ENCODE data around the gene KCNRG.

Gene KCNRG

GRCh38 chr13:49996951-49997895, 18.0 kb upstream of the KCNRG start, which contains the start of gene TRIM13:
TRIM13 (plus strand) TSS chr13:49997042; CDS start chr13:50011941, 14,899 bp downstream.
- Mint-ChIP-seq H3K27me3 (no peaks in the 10 kb centered on the region), H3K36me3 (ENCODE audit: low read depth) (peaks cover 30% of the 10 kb centered on the region), H3K4me1 (peaks cover 46% of the 10 kb centered on the region), H3K9me3 (no peaks in the 10 kb centered on the region), H3K27ac (peak within 1 kb of the TSS; percentile 78), H3K4me3 (peak within 1 kb of the TSS; percentile 87)
- peak; percentile 87 for ATAC-seq
- DNase-seq, result peak; percentile 84

- DNase-seq (no peak), ATAC-seq (no peak)
- Mint-ChIP-seq H3K4me3 (peak overlapping the region; percentile 87), H3K27me3 (no peaks in the 10 kb centered on the region), H3K36me3 (ENCODE audit: low read depth) (peaks cover 34% of the 10 kb centered on the region), H3K27ac (peak overlapping the region; percentile 78), H3K4me1 (peaks cover 49% of the 10 kb centered on the region), H3K9me3 (no peaks in the 10 kb centered on the region)
These were observed 17.3 kb upstream of the KCNRG start for GRCh38 chr13:49997955-49998354.

- H3K27me3 Mint-ChIP-seq, result no peaks in the 10 kb centered on the region
- H3K36me3 Mint-ChIP-seq (ENCODE audit: low read depth), result peaks cover 43% of the 10 kb centered on the region
- ATAC-seq (no peak), DNase-seq (no peak)
- no peak overlapping the region for H3K27ac Mint-ChIP-seq
- no peaks in the 10 kb centered on the region for H3K9me3 Mint-ChIP-seq
- H3K4me1 Mint-ChIP-seq, result peaks cover 54% of the 10 kb centered on the region
- H3K4me3 Mint-ChIP-seq, result peak overlapping the region; percentile 87
These were observed 16.3 kb upstream of the KCNRG start for GRCh38 chr13:49998714-49999624.

- Mint-ChIP-seq H3K9me3 (no peaks in the 10 kb centered on the region), H3K36me3 (ENCODE audit: low read depth) (peaks cover 56% of the 10 kb centered on the region), H3K4me1 (peaks cover 57% of the 10 kb centered on the region), H3K27me3 (no peaks in the 10 kb centered on the region), H3K4me3 (no peak overlapping the region), H3K27ac (no peak overlapping the region)
- ATAC-seq (no peak), DNase-seq (no peak)
These were observed 14.0 kb upstream of the KCNRG start for GRCh38 chr13:50001287-50001686.

GRCh38 chr13:50006426-50007135, 8.7 kb upstream of the KCNRG start:
- Mint-ChIP-seq H3K9me3 (no peaks in the 10 kb centered on the region), H3K36me3 (ENCODE audit: low read depth) (peaks cover 62% of the 10 kb centered on the region), H3K4me1 (peaks cover 25% of the 10 kb centered on the region), H3K27ac (no peak overlapping the region), H3K27me3 (no peaks in the 10 kb centered on the region), H3K4me3 (no peak overlapping the region)
- DNase-seq (no peak), ATAC-seq (no peak)

- H3K27ac Mint-ChIP-seq, result peak overlapping the region; percentile 12
- DNase-seq (no peak), ATAC-seq (no peak)
- H3K4me1 Mint-ChIP-seq, result peaks cover 12% of the 10 kb centered on the region
- no peak overlapping the region for H3K4me3 Mint-ChIP-seq
- H3K27me3 Mint-ChIP-seq, result no peaks in the 10 kb centered on the region
- peaks cover 66% of the 10 kb centered on the region for H3K36me3 Mint-ChIP-seq (ENCODE audit: low read depth)
- H3K9me3 Mint-ChIP-seq, result no peaks in the 10 kb centered on the region
These were observed 3.8 kb upstream of the KCNRG start for GRCh38 chr13:50011461-50011860.

GRCh38 chr13:50012396-50013169, 2.7 kb upstream of the KCNRG start:
- H3K4me1 Mint-ChIP-seq, result peaks cover 14% of the 10 kb centered on the region
- ATAC-seq (no peak), DNase-seq (no peak)
- H3K27me3 Mint-ChIP-seq, result no peaks in the 10 kb centered on the region
- no peaks in the 10 kb centered on the region for H3K9me3 Mint-ChIP-seq
- H3K36me3 Mint-ChIP-seq (ENCODE audit: low read depth), result peaks cover 63% of the 10 kb centered on the region
- no peak overlapping the region for H3K27ac Mint-ChIP-seq
- H3K4me3 Mint-ChIP-seq, result no peak overlapping the region

- Mint-ChIP-seq H3K27ac (no peak overlapping the region), H3K36me3 (ENCODE audit: low read depth) (peaks cover 66% of the 10 kb centered on the region)
These were observed 858 bp upstream of the KCNRG start for GRCh38 chr13:50014386-50014785.

GRCh38 chr13:50015750-50016149, 506 bp downstream of the KCNRG start:
- peaks cover 19% of the 10 kb centered on the region for H3K4me1 Mint-ChIP-seq
- H3K27ac Mint-ChIP-seq, result no peak overlapping the region
- H3K36me3 Mint-ChIP-seq (ENCODE audit: low read depth), result peaks cover 63% of the 10 kb centered on the region
- ATAC-seq (no peak), DNase-seq (no peak)
- no peaks in the 10 kb centered on the region for H3K9me3 Mint-ChIP-seq
- no peaks in the 10 kb centered on the region for H3K27me3 Mint-ChIP-seq
- H3K4me3 Mint-ChIP-seq, result no peak overlapping the region

More at GRCh38 chr13:50014386-50014785, 858 bp upstream of the KCNRG start:
- peaks cover 19% of the 10 kb centered on the region for H3K4me1 Mint-ChIP-seq
- DNase-seq, result no peak
- ATAC-seq, result no peak
- no peaks in the 10 kb centered on the region for H3K9me3 Mint-ChIP-seq
- H3K4me3 Mint-ChIP-seq, result no peak overlapping the region
- no peaks in the 10 kb centered on the region for H3K27me3 Mint-ChIP-seq

GRCh38 chr13:50016444-50016843, 1.2 kb downstream of the KCNRG start:
- Mint-ChIP-seq H3K36me3 (ENCODE audit: low read depth) (peaks cover 61% of the 10 kb centered on the region), H3K4me3 (no peak overlapping the region), H3K4me1 (peaks cover 19% of the 10 kb centered on the region), H3K27ac (no peak overlapping the region), H3K9me3 (no peaks in the 10 kb centered on the region), H3K27me3 (no peaks in the 10 kb centered on the region)
- ATAC-seq (no peak), DNase-seq (no peak)

GRCh38 chr13:50017819-50018218, 2.6 kb downstream of the KCNRG start:
- Mint-ChIP-seq H3K9me3 (no peaks in the 10 kb centered on the region), H3K4me3 (no peak overlapping the region), H3K4me1 (peaks cover 19% of the 10 kb centered on the region), H3K27ac (no peak overlapping the region), H3K36me3 (ENCODE audit: low read depth) (peaks cover 49% of the 10 kb centered on the region), H3K27me3 (no peaks in the 10 kb centered on the region)
- no peak for ATAC-seq
- DNase-seq, result no peak

- peaks cover 2% of the 10 kb centered on the region for H3K4me1 Mint-ChIP-seq
- no peak overlapping the region for H3K27ac Mint-ChIP-seq
- no peaks in the 10 kb centered on the region for H3K27me3 Mint-ChIP-seq
- ATAC-seq, result no peak
- no peaks in the 10 kb centered on the region for H3K9me3 Mint-ChIP-seq
- peaks cover 32% of the 10 kb centered on the region for H3K36me3 Mint-ChIP-seq (ENCODE audit: low read depth)
- no peak overlapping the region for H3K4me3 Mint-ChIP-seq
- no peak for DNase-seq
These were observed 10.2 kb downstream of the KCNRG start for GRCh38 chr13:50025436-50025835.

GRCh38 chr13:50026788-50027473, 11.7 kb downstream of the KCNRG start:
- Mint-ChIP-seq H3K4me1 (peaks cover 2% of the 10 kb centered on the region), H3K27ac (no peak overlapping the region), H3K4me3 (no peak overlapping the region)

More at GRCh38 chr13:50026788-50027473, 11.7 kb downstream of the KCNRG start:
- no peaks in the 10 kb centered on the region for H3K27me3 Mint-ChIP-seq
- H3K9me3 Mint-ChIP-seq, result no peaks in the 10 kb centered on the region
- no peak for ATAC-seq
- H3K36me3 Mint-ChIP-seq (ENCODE audit: low read depth), result peaks cover 25% of the 10 kb centered on the region
- no peak for DNase-seq
